Measurements from ENCODE around the gene CTDSPL. TPM values are rescaled to one million over a fixed set of nuclear protein-coding genes. Genes with fewer than 3 reads are reported as not detected.
A peak's percentile ranks its signal among the peaks of the same experiment; 100 is the strongest.

The CTDSPL gene
- total RNA-seq, 4 donors from 2014 or later = 39.8 to 105 (median 56.2) TPM

GRCh38 chr3:37910671-37911400, 49.2 kb downstream of the CTDSPL start:
- intact Hi-C loops (cut with DNase I; ENCODE audit: low total_unique reads) (no loop called here), in situ Hi-C loops (cut with MboI; ENCODE audit: low pct_ligation_motif_present in 1 of 4, low pct_unique_long_range_greater_than_20kb in 1 of 4, low sequenced_read_pairs in 3 of 4) (no loop called here)
- no peaks in the 10 kb centered on the region for H3K36me3 ChIP-seq
- no peaks in the 10 kb centered on the region for H3K27me3 ChIP-seq
- no peaks in the 10 kb centered on the region for H3K9me3 ChIP-seq
- H3K27ac ChIP-seq = peak overlapping the region; percentile 55 to 74 (median 67)
- WGBS, 2 donors (ENCODE audit: low coverage in 1 of 2) = 36 to 42% methylated on average over 3 to 4 of the region's 4 CpGs
- no peak for DNase-seq
- peaks cover 21 to 47% (median 25%) of the 10 kb centered on the region in 4 donors for H3K4me1 ChIP-seq
- TF ChIP-seq EP300 (IDR thresholded peaks at IDR 0.05; ENCODE audit: low read depth) (no peak), POLR2A (IDR thresholded peaks at IDR 0.05) (no peak), POLR2AphosphoS5 (IDR thresholded peaks at IDR 0.05) (no peak)
- TF ChIP-seq, protein P1, sequence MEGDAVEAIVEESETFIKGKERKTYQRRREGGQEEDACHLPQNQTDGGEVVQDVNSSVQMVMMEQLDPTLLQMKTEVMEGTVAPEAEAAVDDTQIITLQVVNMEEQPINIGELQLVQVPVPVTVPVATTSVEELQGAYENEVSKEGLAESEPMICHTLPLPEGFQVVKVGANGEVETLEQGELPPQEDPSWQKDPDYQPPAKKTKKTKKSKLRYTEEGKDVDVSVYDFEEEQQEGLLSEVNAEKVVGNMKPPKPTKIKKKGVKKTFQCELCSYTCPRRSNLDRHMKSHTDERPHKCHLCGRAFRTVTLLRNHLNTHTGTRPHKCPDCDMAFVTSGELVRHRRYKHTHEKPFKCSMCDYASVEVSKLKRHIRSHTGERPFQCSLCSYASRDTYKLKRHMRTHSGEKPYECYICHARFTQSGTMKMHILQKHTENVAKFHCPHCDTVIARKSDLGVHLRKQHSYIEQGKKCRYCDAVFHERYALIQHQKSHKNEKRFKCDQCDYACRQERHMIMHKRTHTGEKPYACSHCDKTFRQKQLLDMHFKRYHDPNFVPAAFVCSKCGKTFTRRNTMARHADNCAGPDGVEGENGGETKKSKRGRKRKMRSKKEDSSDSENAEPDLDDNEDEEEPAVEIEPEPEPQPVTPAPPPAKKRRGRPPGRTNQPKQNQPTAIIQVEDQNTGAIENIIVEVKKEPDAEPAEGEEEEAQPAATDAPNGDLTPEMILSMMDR (IDR thresholded peaks at IDR 0.05) = no peak
- H3K4me3 ChIP-seq = no peak overlapping the region

DNA sequence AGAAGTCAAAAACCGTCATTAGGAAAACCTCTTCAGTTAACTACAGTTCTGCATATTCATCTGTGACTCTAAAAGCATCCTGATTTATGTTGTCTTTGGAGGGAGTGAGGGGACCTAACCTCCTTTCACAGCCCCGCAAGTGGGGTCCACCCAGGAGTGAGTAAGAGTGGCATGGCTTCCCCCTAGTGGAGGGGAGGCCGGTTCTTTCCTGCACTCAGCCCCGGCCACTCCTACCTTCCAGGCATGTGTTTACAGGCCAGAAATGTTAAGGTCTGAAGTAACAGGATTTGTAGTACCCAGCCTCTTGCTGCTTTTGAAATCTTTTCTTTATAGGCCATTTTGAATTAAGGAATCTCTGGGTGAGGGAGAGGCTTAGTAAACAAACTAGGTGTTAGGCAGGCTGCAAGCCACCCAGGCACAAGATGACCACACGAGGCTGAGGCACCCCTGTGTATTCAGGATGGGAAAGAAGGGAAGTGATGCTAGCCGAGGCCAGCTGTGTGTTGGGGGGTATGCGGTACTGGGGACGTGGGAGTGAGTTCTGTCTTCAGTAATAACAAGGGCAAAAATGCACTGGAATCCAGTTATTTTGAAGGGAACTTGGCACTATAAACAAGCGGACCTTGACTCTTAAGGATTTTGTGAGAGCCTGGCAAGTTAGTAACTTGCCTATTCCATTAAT, 50.5 kb downstream of the CTDSPL start:
- Histone ChIP-seq H3K9me3 (no peaks in the 10 kb centered on the region), H3K36me3 (no peaks in the 10 kb centered on the region), H3K27ac (peak overlapping the region in 3 of 4 donors; percentile 63 to 74 (median 71)), H3K4me1 (peaks cover 8 to 34% (median 13%) of the 10 kb centered on the region in 4 donors), H3K4me3 (no peak overlapping the region), H3K27me3 (no peaks in the 10 kb centered on the region)
- intact Hi-C loops (cut with DNase I; ENCODE audit: low total_unique reads) = no loop called here
- TF ChIP-seq, protein P1 (IDR thresholded peaks at IDR 0.05) = peak in 1 of 5 experiments; percentile 16
- TF ChIP-seq EP300 (IDR thresholded peaks at IDR 0.05; ENCODE audit: low read depth) (no peak), POLR2A (IDR thresholded peaks at IDR 0.05) (no peak), POLR2AphosphoS5 (IDR thresholded peaks at IDR 0.05) (no peak)
- WGBS, 2 donors (ENCODE audit: low coverage in 1 of 2) = 50 to 77% methylated on average over 6 to 9 of the region's 9 CpGs
- in situ Hi-C loops (cut with MboI; ENCODE audit: low pct_ligation_motif_present in 1 of 4, low pct_unique_long_range_greater_than_20kb in 1 of 4, low sequenced_read_pairs in 3 of 4) = no loop called here
- no peak for DNase-seq

DNA sequence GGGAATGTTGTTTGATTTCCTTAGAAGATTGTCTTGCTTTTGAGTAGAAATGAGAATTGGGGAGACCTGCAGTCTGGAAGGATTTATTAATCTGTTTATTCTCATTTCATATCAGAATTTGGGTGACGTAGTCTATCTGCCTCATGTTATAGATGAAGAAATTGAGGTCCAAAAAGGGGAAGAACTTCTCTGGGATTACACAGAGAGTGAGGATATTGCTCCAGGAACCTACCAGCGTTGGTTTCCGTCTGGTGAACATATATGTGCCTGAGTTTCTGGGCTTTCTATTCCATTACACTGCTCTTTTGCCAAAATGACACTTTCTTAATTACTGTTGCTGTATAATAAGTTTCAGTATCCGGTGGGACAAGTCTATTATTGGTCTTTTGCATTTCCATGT, 51.8 kb downstream of the CTDSPL start:
- no peaks in the 10 kb centered on the region for H3K27me3 ChIP-seq
- no peak for TF ChIP-seq POLR2AphosphoS5 (IDR thresholded peaks at IDR 0.05)
- no peak for TF ChIP-seq POLR2A (IDR thresholded peaks at IDR 0.05)
- TF ChIP-seq EP300 (IDR thresholded peaks at IDR 0.05; ENCODE audit: low read depth) = no peak
- TF ChIP-seq, protein P1 (IDR thresholded peaks at IDR 0.05) = no peak
- no peaks in the 10 kb centered on the region for H3K36me3 ChIP-seq
- intact Hi-C loops (cut with DNase I; ENCODE audit: low total_unique reads) = no loop called here
- DNase-seq = no peak
- no peak overlapping the region for H3K27ac ChIP-seq
- WGBS, 2 donors (ENCODE audit: low coverage in 1 of 2) = 80 to 90% methylated on average over 4 of the region's 4 CpGs
- peaks cover 8 to 24% (median 13%) of the 10 kb centered on the region in 4 donors for H3K4me1 ChIP-seq
- in situ Hi-C loops (cut with MboI; ENCODE audit: low pct_ligation_motif_present in 1 of 4, low pct_unique_long_range_greater_than_20kb in 1 of 4, low sequenced_read_pairs in 3 of 4) = no loop called here
- no peaks in the 10 kb centered on the region for H3K9me3 ChIP-seq
- H3K4me3 ChIP-seq = no peak overlapping the region

DNA sequence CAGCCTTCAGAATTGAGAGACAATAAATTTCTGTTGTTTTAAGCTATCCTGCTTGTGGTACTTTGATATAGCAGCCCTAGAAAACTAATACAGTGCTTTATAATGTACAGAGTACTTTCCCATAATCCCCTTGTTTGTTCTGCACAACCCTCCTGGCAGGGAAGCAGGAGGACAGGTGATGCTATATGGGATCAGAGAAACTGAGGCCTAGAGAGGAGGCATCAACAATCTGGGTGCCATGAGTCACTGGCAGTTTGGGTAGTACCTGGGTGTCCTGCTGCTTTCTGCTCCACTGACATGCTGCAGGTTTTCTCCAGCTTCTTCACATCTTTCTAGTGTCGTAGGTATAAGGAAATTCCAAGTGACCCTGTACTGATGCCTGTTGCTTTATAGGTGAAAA, 55.0 kb downstream of the CTDSPL start:
- 78 to 89% methylated on average over 1 of the region's 1 CpG for WGBS, 2 donors (ENCODE audit: low coverage in 1 of 2)

More for the DNA sequence above, 55.0 kb downstream of the CTDSPL start:
- no peaks in the 10 kb centered on the region for H3K36me3 ChIP-seq
- H3K4me3 ChIP-seq = no peak overlapping the region
- TF ChIP-seq POLR2A (IDR thresholded peaks at IDR 0.05) = no peak
- TF ChIP-seq, protein P1 (IDR thresholded peaks at IDR 0.05) = no peak
- no peak for TF ChIP-seq EP300 (IDR thresholded peaks at IDR 0.05; ENCODE audit: low read depth)
- TF ChIP-seq POLR2AphosphoS5 (IDR thresholded peaks at IDR 0.05) = no peak
- no peaks in the 10 kb centered on the region for H3K27me3 ChIP-seq
- intact Hi-C loops (cut with DNase I; ENCODE audit: low total_unique reads) = no loop called here
- peaks cover under 1 to 15% (median under 1%) of the 10 kb centered on the region in 4 donors for H3K4me1 ChIP-seq
- no peaks in the 10 kb centered on the region for H3K9me3 ChIP-seq
- no peak for DNase-seq
- in situ Hi-C loops (cut with MboI; ENCODE audit: low pct_ligation_motif_present in 1 of 4, low pct_unique_long_range_greater_than_20kb in 1 of 4, low sequenced_read_pairs in 3 of 4) = no loop called here
- H3K27ac ChIP-seq = no peak overlapping the region
